ENCODE results near the gene TAS2R46. TPM values are rescaled to one million over a fixed set of nuclear protein-coding genes. Genes with fewer than 3 reads are reported as not detected.

The TAS2R46 gene
- total and polyA plus RNA-seq, 2 of the 13 experiments (the other 11 are each of a cell fraction or from before 2014, with no cell fraction given) = 0.16 to 3.5 TPM

DNA sequence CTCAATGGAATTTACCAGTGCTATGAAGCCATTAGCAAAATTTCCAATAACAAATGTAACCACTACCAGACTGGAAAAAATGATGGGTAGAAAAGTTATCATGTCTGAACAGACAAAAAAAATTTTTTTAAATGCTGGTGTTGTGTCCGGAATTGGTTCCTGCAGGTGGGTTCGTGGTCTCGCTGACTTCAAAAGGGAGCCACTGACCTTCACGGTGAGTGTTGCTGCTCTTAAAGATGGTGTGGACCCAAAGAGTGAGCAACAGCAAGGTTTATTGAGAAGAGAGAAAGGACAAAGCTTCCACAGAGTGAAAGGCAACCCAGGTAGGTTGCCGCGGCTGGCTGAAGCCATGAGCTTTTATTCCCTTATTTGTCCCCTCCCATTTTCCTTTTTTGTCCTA lies 30.0 kb upstream of the TAS2R46 start, which contains the start of gene TAS2R43:
TSS of gene TAS2R43 (minus strand) at position 186 of the 400 bp plus-strand sequence. CDS start at position 102, 84 bp downstream.
- ChIA-PET CTCF (ENCODE audit: low intra/inter-chr PET ratio, low total read pairs) (no interaction called here), POLR2A (no interaction called here)
- DNase-seq (ENCODE audit: low spot score) (no peak), ATAC-seq (no peak), FAIRE-seq (no peak)
- Histone ChIP-seq H3K9me3 (ENCODE audit: low read length) (no peaks in the 10 kb centered on the region), H3K4me3 (replicated peaks in 1 of 3; ENCODE audit: insufficient read depth in 1 of 3, low read depth in 2 of 3, low read length in 3 of 3) (no peak within 1 kb of the TSS), H3K79me2 (ENCODE audit: insufficient read depth, low read length) (no peaks in the 10 kb centered on the region), H3K27me3 (ENCODE audit: control insufficient read depth in 1 of 2, insufficient read depth in 2 of 2, low read length in 2 of 2) (no peaks in the 10 kb centered on the region), H3K36me3 (replicated peaks in 1 of 2; ENCODE audit: control insufficient read depth in 1 of 2, insufficient read depth in 2 of 2, low read length in 2 of 2) (no peaks in the 10 kb centered on the region), H2AFZ (ENCODE audit: low read length) (no peak within 1 kb of the TSS), H4K20me1 (ENCODE audit: insufficient read depth, low read length) (no peaks in the 10 kb centered on the region), H3K4me1 (ENCODE audit: insufficient read depth, low read length) (no peaks in the 10 kb centered on the region), H3K9ac (ENCODE audit: insufficient read depth, low read depth, low read length) (no peak within 1 kb of the TSS), H3K27ac (ENCODE audit: extremely low read length, insufficient read depth, low read length) (no peak within 1 kb of the TSS), H3K4me2 (ENCODE audit: low read depth, low read length) (no peak within 1 kb of the TSS)
- TF ChIP-seq KLF15 (CRISPR knock-in tag; IDR thresholded peaks at IDR 0.05; ENCODE audit: borderline replicate concordance) = no peak
- TF ChIP-seq MAFG (CRISPR knock-in tag; IDR thresholded peaks at IDR 0.05) = no peak
- TF ChIP-seq ZNF672 (CRISPR knock-in tag; IDR thresholded peaks at IDR 0.05) = no peak
- TF ChIP-seq, protein P1, sequence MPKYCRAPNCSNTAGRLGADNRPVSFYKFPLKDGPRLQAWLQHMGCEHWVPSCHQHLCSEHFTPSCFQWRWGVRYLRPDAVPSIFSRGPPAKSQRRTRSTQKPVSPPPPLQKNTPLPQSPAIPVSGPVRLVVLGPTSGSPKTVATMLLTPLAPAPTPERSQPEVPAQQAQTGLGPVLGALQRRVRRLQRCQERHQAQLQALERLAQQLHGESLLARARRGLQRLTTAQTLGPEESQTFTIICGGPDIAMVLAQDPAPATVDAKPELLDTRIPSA (CRISPR knock-in tag; IDR thresholded peaks at IDR 0.05; ENCODE audit: borderline replicate concordance) = no peak
- intact Hi-C loops (cut with micrococcal nuclease; ENCODE audit: unreplicated experiment) (no loop called here), in situ Hi-C loops (cut with HindIII; ENCODE audit: extremely low pct_ligation_motif_present, low pct_unique_long_range_greater_than_20kb) (loop anchor here (10.0 kb wide), 1 partner anchor 57 kb away; the partner anchor contains the start of gene TAS2R31)
- 91% methylated on average over 6 of the region's 6 CpGs for WGBS (ENCODE audit: low lambda C conversion rate)
- no TSS peak for BruUV-seq (replicated peaks)

- Histone ChIP-seq H3K4me1 (ENCODE audit: insufficient read depth, low read length) (no peaks in the 10 kb centered on the region), H3K4me2 (ENCODE audit: low read depth, low read length) (no peak overlapping the region), H3K9ac (ENCODE audit: insufficient read depth, low read depth, low read length) (no peak overlapping the region), H3K79me2 (ENCODE audit: insufficient read depth, low read length) (no peaks in the 10 kb centered on the region), H3K9me3 (ENCODE audit: low read length) (no peaks in the 10 kb centered on the region), H3K36me3 (replicated peaks in 1 of 2; ENCODE audit: control insufficient read depth in 1 of 2, insufficient read depth in 2 of 2, low read length in 2 of 2) (no peaks in the 10 kb centered on the region), H3K27me3 (ENCODE audit: control insufficient read depth in 1 of 2, insufficient read depth in 2 of 2, low read length in 2 of 2) (no peaks in the 10 kb centered on the region), H4K20me1 (ENCODE audit: insufficient read depth, low read length) (no peaks in the 10 kb centered on the region), H2AFZ (ENCODE audit: low read length) (no peak overlapping the region), H3K27ac (ENCODE audit: extremely low read length, insufficient read depth, low read length) (no peak overlapping the region), H3K4me3 (replicated peaks in 1 of 3; ENCODE audit: insufficient read depth in 1 of 3, low read depth in 2 of 3, low read length in 3 of 3) (no peak overlapping the region)
- BruUV-seq (replicated peaks) = no TSS peak
- no peak for DNase-seq (ENCODE audit: low spot score)
- ATAC-seq = no peak
- POLR2A ChIA-PET = no interaction called here
- no peak for FAIRE-seq
- 94% methylated on average over 3 of the region's 5 CpGs for WGBS (ENCODE audit: low lambda C conversion rate)
- in situ Hi-C loops (cut with HindIII; ENCODE audit: extremely low pct_ligation_motif_present, low pct_unique_long_range_greater_than_20kb) (no loop called here), intact Hi-C loops (cut with micrococcal nuclease; ENCODE audit: unreplicated experiment) (no loop called here)
- CTCF ChIA-PET (ENCODE audit: low intra/inter-chr PET ratio, low total read pairs) = no interaction called here
- TF ChIP-seq WIZ (CRISPR knock-in tag; IDR thresholded peaks at IDR 0.05) (no peak), ZNF841 (CRISPR knock-in tag; IDR thresholded peaks at IDR 0.05; ENCODE audit: borderline replicate concordance) (no peak), NFIB (CRISPR knock-in tag; IDR thresholded peaks at IDR 0.05; ENCODE audit: borderline replicate concordance) (no peak), ZNF83 (CRISPR knock-in tag; IDR thresholded peaks at IDR 0.05; ENCODE audit: borderline replicate concordance) (no peak), SIN3A (IDR thresholded peaks at IDR 0.05; ENCODE audit: borderline replicate concordance, low read depth, low read length) (no peak), THAP11 (CRISPR knock-in tag; IDR thresholded peaks at IDR 0.05) (no peak), CHD4 (IDR thresholded peaks at IDR 0.05; ENCODE audit: borderline replicate concordance, low read length) (no peak), ZEB1 (IDR thresholded peaks at IDR 0.05; ENCODE audit: insufficient replicate concordance, low read depth) (no peak), EED (CRISPR knock-in tag; IDR thresholded peaks at IDR 0.05) (no peak), GATAD2A (CRISPR knock-in tag; IDR thresholded peaks at IDR 0.05) (no peak)
- TF ChIP-seq, protein P2, sequence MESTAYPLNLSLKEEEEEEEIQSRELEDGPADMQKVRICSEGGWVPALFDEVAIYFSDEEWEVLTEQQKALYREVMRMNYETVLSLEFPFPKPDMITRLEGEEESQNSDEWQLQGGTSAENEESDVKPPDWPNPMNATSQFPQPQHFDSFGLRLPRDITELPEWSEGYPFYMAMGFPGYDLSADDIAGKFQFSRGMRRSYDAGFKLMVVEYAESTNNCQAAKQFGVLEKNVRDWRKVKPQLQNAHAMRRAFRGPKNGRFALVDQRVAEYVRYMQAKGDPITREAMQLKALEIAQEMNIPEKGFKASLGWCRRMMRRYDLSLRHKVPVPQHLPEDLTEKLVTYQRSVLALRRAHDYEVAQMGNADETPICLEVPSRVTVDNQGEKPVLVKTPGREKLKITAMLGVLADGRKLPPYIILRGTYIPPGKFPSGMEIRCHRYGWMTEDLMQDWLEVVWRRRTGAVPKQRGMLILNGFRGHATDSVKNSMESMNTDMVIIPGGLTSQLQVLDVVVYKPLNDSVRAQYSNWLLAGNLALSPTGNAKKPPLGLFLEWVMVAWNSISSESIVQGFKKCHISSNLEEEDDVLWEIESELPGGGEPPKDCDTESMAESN (CRISPR knock-in tag; conservative IDR thresholded peaks at IDR 0.05) = no peak
- TF ChIP-seq, protein P3, sequence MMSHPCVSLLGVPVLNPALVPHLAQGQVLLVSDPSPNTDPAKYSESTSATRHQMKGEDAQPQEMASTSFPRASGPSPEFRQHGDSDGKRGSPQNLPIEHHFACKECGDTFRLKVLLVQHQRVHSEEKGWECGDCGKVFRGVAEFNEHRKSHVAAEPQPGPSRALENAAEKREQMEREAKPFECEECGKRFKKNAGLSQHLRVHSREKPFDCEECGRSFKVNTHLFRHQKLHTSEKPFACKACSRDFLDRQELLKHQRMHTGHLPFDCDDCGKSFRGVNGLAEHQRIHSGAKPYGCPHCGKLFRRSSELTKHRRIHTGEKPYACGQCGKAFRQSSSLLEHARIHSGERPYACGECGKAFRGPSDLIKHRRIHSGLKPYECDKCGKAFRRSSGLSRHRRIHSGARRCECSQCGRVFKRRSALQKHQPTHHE (CRISPR knock-in tag; IDR thresholded peaks at IDR 0.05; ENCODE audit: borderline replicate concordance) = no peak
These were observed 27.2 kb upstream of the TAS2R46 start for GRCh38 chr12:11089246-11089645.

All from HepG2 (cell line).